ENCODE results near the gene FOXL2NB. TPM values are rescaled to one million over a fixed set of nuclear protein-coding genes. Genes with fewer than 3 reads are reported as not detected.

Gene FOXL2NB
- total RNA-seq, 1 donor from 2014 or later: under 0.01 TPM

GRCh38 chr3:138937690-138938055 is 9.3 kb upstream of the FOXL2NB start:
- H3K4me3 ChIP-seq (ENCODE audit: low read depth, low read length): no peak overlapping the region
- FAIRE-seq (no peak), DNase-seq (ENCODE audit: low read depth) (no peak)
- no peaks in the 10 kb centered on the region for H3K36me3 ChIP-seq (ENCODE audit: control insufficient read depth, insufficient read depth, low read length)
- TF ChIP-seq CTCF (IDR thresholded peaks at IDR 0.05; ENCODE audit: insufficient read depth, low read length, severe bottlenecking): no peak
- H3K27me3 ChIP-seq (ENCODE audit: control insufficient read depth, insufficient read depth, low read length): peaks cover 47% of the 10 kb centered on the region

DNA sequence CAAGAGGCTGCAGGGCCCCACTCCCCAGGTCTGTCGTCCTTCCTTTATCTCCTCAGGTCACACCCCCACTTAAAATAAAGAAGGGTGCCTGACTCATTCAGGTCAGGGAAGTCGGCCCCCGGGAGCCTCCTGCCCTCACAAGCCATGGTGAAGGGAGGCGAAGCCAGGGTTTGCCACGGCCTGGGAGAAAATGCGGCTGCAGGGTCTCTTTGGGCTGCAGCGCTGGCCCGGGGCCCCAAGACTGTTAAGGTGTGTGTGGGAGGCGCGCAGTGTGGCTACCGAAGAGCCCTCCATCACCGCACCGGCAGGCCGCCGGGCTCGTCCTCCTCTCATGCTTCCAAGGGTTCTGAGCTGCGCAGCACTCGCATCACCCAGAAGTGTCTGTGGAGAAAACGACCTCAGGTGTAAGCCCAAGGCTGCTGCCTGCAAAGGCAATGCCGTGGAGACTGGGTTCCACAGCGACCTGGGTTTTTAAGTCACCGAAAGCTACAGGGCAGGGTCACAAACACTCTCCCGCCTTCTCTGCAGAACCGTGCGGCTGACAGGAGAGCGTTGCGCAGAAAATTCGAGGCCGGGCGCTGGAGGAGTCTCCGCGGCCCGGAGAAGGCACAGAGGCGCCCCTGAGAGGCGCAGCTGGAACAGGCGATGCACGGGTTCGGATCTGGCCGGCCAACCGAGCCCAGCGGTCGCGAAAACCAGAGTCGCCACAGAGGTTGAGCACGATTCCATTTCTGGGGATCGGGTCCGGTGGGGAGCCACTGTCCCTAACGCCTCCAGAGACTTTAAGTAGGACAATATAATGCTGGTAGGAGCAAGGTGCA is 8.8 kb upstream of the FOXL2NB start:
- no peak for FAIRE-seq
- Histone ChIP-seq H3K36me3 (ENCODE audit: control insufficient read depth, insufficient read depth, low read length) (no peaks in the 10 kb centered on the region), H3K27me3 (ENCODE audit: control insufficient read depth, insufficient read depth, low read length) (peaks cover 53% of the 10 kb centered on the region), H3K4me3 (ENCODE audit: low read depth, low read length) (no peak overlapping the region)
- no peak for DNase-seq (ENCODE audit: low read depth)
- no peak for TF ChIP-seq CTCF (IDR thresholded peaks at IDR 0.05; ENCODE audit: insufficient read depth, low read length, severe bottlenecking)

GRCh38 chr3:138938877-138939560 is 8.0 kb upstream of the FOXL2NB start:
- DNase-seq (ENCODE audit: low read depth): no peak

DNA sequence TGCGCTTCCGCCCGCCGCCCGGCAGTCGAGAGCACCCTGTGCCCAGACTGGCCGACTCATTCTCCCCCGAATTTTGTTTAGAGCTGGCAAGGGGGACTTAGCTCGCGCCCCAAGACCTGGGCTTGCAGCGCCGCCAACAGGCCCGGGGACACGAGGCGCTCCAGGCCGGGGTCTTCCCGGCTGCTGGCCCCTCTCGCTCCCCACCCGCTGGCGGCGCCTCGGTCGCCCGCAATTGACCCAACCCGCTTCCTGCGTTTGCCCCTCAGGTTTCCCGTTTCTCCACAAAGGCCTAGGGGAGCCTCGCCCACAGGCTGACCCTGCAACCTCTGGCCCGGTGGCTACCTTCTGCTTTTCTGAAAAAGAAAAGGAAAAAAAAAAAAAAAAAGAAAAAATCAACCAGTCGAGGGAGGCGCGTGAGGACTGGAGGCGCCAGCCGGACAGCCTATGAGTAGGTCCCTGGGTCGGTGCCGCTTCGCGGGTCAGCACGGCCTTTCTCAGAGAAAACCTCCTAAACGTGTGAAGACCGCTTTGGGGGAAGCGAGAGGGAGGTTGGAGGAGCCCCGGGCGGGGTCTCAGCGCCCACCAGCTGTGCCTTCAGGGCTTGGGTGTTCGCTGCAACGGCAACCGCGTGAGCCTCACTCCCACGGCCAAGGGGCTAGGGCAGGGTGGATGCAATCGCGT is 7.3 kb upstream of the FOXL2NB start:
- no peak for DNase-seq (ENCODE audit: low read depth)
- H3K27me3 ChIP-seq (ENCODE audit: control insufficient read depth, insufficient read depth, low read length): peaks cover 63% of the 10 kb centered on the region
- no peaks in the 10 kb centered on the region for H3K36me3 ChIP-seq (ENCODE audit: control insufficient read depth, insufficient read depth, low read length)
- no peak for FAIRE-seq
- TF ChIP-seq CTCF (IDR thresholded peaks at IDR 0.05; ENCODE audit: insufficient read depth, low read length, severe bottlenecking): no peak
- H3K4me3 ChIP-seq (ENCODE audit: low read depth, low read length): no peak overlapping the region

More at GRCh38 chr3:138938877-138939560, 8.0 kb upstream of the FOXL2NB start:
- H3K4me3 ChIP-seq (ENCODE audit: low read depth, low read length): no peak overlapping the region
- H3K36me3 ChIP-seq (ENCODE audit: control insufficient read depth, insufficient read depth, low read length): no peaks in the 10 kb centered on the region
- no peak for TF ChIP-seq CTCF (IDR thresholded peaks at IDR 0.05; ENCODE audit: insufficient read depth, low read length, severe bottlenecking)
- FAIRE-seq: no peak
- peaks cover 59% of the 10 kb centered on the region for H3K27me3 ChIP-seq (ENCODE audit: control insufficient read depth, insufficient read depth, low read length)

GRCh38 chr3:138940446-138940845 is 6.6 kb upstream of the FOXL2NB start:
- Histone ChIP-seq H3K27me3 (ENCODE audit: control insufficient read depth, insufficient read depth, low read length) (peaks cover 70% of the 10 kb centered on the region), H3K36me3 (ENCODE audit: control insufficient read depth, insufficient read depth, low read length) (no peaks in the 10 kb centered on the region), H3K4me3 (ENCODE audit: low read depth, low read length) (no peak overlapping the region)
- DNase-seq (ENCODE audit: low read depth) (no peak), FAIRE-seq (no peak)
- TF ChIP-seq CTCF (IDR thresholded peaks at IDR 0.05; ENCODE audit: insufficient read depth, low read length, severe bottlenecking): no peak

All from bronchial epithelial cell (primary cell).